Tibial nerve (tissue), 4 donors: Measurements from ENCODE around the gene TNIK.

Source experiments
- CTCF ChIP-seq, 5 experiments: fragments of 200-600 bp in 3 of 5; fragments of 450-650 bp in 2 of 5; sonication (generic) in 3 of 5; IDR thresholded peaks; one replicate each; pipeline ENCODE4 v1.5.1; 2016 to 2019; ENCODE audit warnings: antibody characterized with exemption in 5 of 5, mild to moderate bottlenecking in 3 of 5, moderate library complexity in 2 of 5
- EP300 ChIP-seq, 2 donors: sonication (generic); formaldehyde crosslinking; IDR thresholded peaks; one replicate each; pipeline ENCODE4 v1.6.1; 2017; ENCODE audit warnings: antibody characterized with exemption in 2 of 2, mild to moderate bottlenecking in 1 of 2
- POLR2A ChIP-seq, 2 donors: fragments of 450-650 bp; IDR thresholded peaks; one replicate each; pipeline ENCODE4 v1.6.1; 2017; ENCODE audit warnings: antibody characterized with exemption in 2 of 2, mild to moderate bottlenecking in 2 of 2, moderate library complexity in 2 of 2

DNA sequence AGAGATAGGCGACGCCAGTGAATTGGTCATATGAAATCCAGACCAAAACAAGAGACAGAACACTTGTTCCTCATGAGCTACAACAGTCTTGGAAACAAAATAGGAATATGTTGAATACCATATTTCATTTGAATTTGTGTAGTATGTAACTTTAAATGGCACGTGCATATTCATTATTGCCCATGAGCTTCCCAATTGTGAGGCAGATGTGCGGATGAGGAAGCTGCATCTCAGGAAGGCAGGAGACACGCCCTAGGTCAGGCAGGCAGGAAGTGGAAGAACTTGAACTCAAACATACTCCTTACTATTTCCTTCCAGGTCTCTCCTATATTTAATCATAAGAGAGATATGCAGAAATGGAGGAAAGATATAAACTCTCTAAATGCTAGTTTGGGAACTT is 326.9 kb downstream of the TNIK start:
- TF ChIP-seq CTCF (IDR thresholded peaks at IDR 0.05) (no peak), POLR2A (IDR thresholded peaks at IDR 0.05) (no peak), EP300 (IDR thresholded peaks at IDR 0.05) (no peak)
